HG03442 (cell line): ENCODE measurements around the gene TNN.

Experiments
- ATAC-seq: cut with Tn5 transposase; IDR thresholded peaks from one replicate; pipeline ENCODE4 v1.9.1; 2021; ENCODE audit warnings: mild to moderate bottlenecking, moderate library complexity; ENCODE audit not compliant: unreplicated experiment

The TNN gene

DNA sequence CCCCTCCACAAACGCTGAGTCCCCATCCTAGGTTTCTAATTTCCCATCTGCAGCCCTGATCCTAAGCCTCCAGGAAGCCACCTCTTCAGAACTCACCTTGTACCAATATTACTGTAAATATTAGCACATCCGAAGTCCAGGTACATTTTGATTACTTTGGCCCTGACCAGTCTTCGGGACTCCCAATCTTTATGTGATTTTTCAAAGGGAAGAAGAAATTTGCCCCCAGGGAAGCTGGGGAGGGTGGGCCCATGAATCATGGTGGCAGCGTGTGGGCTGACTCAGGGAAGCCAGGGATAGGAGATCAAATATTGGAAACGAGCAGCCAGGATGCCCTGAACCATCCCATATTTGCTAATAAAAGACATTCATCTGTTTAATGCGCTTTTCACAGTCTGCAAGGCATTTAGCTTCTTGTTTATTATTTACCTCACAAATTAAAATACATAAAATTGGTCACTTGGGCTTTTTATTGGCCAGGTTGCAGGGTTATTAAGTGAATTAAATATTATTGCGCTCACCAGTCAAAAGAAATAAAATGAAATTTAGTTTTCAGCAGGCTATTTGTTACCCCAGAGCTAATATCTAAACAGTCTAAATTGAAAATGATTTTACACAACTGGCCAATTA, 78.4 kb downstream of the TNN start:
- no peak for ATAC-seq

GRCh38 chr1:175146529-175147213, 79.0 kb downstream of the TNN start:
- ATAC-seq, result no peak

GRCh38 chr1:175147569-175147968, 79.9 kb downstream of the TNN start:
- no peak for ATAC-seq

GRCh38 chr1:175148068-175148467, 80.4 kb downstream of the TNN start:
- ATAC-seq, result no peak

DNA sequence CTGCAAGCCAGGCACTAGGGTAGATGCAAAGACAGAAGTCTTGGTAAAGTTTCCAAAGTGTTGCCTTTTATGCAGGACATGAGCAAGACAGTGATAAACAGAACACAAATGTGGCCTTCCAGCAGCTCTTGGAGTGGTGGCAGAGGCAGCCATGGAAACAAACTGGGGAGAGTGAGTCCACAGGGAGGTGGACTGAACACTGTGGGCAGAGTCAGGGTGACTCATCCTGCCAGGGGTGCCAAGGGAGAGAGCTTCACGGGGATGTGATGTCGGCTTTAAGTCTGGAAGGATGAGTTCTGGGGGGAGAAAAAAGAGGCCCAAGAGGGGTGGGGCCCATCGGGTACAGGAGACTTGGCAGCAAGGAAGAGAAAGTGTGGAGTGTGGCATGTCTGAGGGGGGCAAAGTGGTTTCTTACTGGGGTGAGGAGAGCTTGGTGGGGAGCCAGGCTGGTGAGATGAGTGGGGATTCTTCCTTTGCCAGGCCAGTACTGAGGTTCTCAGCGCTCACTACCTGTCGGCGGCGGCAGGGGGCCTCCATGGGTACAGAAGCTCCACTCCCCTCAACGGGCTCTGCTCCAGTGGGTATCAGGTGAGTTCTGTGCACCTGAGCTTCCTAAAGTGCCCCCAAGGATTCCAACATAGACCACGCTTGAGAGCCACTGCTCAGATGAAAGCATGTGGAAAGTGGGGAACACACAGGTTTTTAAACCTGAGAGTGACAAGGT, 83.1 kb downstream of the TNN start:
- ATAC-seq, result no peak

GRCh38 chr1:175152006-175152652, 84.5 kb downstream of the TNN start:
- ATAC-seq, result no peak

GRCh38 chr1:175154629-175155472, 87.2 kb downstream of the TNN start:
- peak; percentile 42 for ATAC-seq

GRCh38 chr1:175155473-175155856, 87.8 kb downstream of the TNN start:
- ATAC-seq, result no peak

GRCh38 chr1:175155936-175156335, 88.3 kb downstream of the TNN start:
- no peak for ATAC-seq

DNA sequence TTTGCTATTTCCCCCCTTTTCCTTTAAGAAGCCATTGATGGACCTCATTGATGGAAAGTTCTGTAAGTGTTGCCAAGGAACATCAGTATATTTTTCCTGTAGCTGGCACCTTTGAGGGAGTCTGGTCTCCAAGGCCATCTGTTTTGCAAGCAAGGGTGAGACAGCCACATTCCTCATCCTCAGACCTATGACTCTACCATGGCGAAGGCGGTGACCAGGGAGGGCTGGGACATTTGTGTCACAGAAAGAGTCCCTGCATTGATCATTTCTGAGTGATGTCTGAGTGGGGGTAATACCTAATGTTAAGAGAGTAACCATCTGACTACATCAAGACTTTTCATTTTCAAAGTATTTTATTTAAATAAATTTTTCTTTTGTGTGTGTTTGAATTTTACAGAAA, 89.6 kb downstream of the TNN start:
- ATAC-seq, result no peak

DNA sequence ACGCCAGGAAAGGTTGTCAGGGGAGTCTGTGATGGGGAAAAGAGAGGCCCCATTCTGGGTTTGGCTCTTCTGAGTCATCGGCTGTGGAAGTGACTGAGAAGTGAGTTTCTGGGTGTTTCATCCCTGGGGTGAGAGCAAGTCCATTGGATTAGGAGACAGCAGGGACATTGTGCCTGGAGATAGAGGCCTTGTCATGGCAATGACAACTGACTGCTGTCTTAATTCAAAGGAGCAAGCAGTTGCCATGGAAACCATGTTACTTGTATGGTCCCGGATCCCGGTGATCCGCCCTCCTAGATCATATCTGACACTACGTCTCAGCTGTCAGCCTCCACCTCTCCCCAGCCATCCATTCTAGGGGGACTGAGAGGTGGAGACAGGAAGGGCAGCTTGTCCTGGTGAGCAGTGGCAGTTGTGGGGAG, 90.5 kb downstream of the TNN start:
- no peak for ATAC-seq

GRCh38 chr1:175162955-175163354, 95.3 kb downstream of the TNN start:
- ATAC-seq, result no peak

- ATAC-seq, result no peak
These were observed 96.1 kb downstream of the TNN start for GRCh38 chr1:175163702-175164101.

- no peak for ATAC-seq
These were observed 97.1 kb downstream of the TNN start for GRCh38 chr1:175164751-175165150.

DNA sequence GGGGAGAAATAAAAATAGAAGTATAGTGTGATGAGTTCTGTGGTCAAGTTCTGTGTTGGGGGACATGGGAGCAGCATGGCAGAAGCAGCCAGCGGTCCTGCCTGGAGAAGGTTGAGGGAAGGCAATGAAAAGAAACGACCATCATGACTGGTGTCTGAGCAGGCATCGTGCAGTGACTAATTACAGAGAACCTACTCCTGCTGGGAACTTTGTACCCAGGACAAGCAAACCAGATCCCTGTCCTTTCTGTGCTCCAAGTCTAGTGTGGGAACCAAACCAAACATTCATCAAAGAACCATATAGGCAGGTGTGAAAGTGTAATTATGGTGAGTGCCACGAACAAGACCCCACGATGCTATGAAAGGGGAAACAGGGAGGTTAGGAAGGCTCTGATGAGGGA, 99.1 kb downstream of the TNN start:
- ATAC-seq, result no peak

DNA sequence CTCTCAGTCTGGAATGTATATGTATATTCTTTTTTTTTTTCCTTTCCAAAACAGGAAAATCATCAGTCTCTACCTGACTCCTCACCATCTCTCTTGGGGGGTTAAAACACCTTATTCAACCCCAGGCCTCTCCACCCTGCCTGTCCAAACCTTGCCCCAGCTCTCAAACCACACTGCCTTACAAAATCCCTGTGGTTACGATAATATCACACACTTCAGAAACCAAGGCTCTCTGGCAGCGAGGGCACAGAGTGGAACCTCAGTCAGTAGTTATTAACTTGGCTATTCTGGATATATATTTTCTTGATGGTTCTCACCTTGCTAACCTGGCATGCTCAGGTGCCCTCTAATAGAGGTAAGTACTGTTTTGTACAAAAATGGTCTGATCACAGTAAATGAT, 100.2 kb downstream of the TNN start:
- ATAC-seq, result no peak

DNA sequence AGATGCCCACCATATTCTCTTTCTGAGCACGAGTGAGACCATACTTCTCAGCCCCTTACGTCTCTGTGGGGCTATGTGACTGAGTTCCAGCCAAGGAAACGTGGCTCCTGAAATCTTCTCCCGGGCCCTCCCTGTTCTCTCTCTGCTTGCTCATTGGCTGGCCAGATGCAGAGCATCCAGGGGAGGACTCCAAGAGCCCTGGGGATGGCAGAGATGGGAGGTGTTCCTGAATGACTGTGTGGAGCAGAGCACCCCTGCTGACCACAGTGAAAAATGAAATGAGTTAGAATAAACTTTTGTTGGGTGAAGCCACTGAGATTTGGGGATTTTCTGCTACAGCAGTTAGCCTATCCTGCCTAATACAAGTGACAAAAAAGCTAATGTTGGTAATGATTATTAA, 101.1 kb downstream of the TNN start:
- ATAC-seq, result no peak

GRCh38 chr1:175169286-175170018, 101.8 kb downstream of the TNN start:
- no peak for ATAC-seq

DNA sequence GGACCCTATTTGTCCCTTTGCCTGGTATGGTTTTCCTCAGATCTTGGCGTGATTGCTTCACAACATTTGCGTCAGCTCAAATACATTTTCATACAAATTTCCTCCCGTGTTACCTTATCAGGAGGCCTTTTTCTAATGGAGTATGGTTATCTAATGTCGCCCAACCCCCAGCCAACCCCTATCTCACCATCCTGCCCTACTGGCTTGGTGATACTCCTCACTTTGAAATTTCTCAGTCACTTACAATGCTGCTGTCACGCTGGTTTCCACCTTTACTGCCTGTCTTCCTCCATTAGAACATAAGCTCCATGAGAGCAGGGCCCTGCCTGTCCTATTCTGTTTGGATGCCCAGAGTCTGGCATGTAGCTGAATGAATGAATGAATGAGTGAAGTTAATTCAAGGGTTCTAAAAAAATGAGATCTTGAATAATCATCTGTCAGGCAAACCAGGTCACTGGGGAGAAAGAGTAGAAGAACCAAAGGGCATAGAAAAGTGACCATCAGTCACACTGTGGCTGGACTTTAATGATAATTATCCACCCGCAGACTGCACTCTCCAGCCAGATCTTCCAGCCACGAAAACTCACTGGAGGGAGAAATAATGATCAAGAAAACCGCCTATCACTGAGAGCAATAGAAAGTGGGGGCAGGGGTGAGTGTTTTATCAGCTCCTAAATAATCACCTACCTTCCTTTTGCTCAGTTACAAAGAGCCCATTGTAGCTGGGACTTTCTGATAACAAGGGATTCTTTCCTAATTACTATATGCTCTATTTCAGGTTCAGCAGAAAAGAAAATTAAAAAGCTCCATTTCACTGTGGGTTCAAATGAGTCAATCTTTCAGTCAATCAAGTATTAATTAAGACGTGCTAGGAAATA, 103.6 kb downstream of the TNN start:
- no peak for ATAC-seq
